ENCODE measurements around the gene CPED1. TPM values are rescaled to one million over a fixed set of nuclear protein-coding genes. Genes with fewer than 3 reads are reported as not detected.

CPED1 gene
- total RNA-seq, result 25.8 TPM

DNA sequence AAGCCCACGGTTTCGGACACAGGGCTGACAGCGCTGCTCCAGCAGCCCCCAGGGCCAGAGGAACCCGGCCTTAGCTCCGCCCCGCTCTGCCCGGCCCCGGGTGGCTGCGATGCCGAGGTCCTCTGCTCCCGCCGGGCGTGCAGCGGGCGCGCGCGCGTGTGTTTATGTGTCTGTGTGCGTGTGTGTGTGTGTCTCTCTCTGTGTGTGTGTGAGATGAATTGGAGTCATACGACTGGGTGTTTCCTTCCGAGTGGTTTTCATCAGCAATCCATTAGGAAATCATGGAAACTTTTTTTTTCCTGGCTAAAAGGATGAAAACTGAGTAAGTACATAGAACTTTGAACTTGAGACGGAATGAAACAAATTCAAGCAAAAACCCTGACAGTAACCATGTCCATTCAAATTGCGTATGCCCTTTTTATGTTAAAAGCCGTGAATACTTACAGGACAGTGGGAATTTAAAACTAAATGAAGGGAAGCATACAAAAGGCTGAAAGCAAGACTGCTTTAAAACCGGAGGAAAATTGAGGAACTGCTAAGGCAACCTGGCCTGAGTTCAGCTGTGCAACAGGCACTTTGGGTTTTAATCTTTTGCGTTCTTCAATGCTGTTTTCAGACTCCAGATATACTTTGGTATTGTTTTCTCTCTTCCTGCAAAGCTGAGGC, at the start of gene CPED1:
Gene CPED1, plus strand, starts transcription at position 121 of the 666 bp plus-strand sequence. CDS start 911 bp downstream, outside the sequence.
- peak; percentile 86 for DNase-seq

DNA sequence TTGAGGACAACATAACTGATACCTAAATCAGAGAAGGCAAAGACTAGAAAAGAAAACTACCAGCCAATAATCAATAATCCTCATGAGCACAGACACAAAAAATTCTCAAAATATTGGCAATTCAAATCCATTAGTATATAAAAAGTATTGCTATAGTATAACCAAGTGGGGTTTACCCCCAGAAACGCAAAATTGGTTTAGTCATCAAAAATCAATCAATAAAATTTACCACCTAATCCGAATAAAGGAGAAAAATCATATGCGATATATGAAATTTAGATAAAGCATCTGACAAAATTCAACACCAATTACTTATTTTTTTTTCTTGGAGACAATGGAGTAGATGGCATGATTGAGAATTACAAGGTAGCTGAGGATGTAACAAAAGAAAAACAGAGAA, 49.2 kb upstream of the CPED1 start:
- no peak for DNase-seq

DNA sequence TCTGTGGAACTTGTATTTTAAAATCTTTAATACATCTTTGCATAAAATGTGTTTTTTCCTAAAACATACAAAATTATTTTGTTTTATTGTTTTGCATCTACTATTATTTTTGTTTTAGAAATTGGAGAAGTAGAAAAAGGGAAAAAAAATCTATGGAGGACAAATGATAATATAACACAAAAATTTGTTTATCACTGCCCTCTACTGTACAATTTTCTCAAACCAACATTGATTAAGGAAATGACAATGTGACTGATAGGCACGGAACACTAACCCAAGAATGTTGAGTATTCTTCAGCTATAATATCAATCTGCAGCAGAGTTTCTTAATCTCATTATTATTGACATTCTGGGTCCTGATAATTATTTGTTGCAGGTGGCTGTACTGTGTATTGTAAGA, 47.4 kb upstream of the CPED1 start:
- no peak for DNase-seq

DNA sequence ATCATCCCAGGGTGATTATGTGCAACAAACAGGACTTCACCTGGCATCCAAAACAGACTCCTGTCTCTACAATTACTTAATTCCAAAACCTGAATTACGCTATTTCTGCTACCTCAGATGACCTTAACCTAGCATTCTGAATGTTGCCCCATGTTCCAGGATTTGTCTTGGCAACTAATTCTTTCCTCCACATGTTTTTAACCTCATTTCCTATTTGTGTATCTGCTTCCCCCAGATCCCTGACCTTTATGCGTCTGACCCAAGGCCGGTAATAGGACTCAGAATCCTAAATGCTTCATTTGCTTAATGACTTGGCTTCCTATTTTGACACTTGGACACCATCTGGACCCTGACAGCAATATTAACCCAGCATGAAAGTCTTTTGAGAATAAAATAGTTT, 46.7 kb upstream of the CPED1 start:
- peak; percentile 12 for DNase-seq

DNA sequence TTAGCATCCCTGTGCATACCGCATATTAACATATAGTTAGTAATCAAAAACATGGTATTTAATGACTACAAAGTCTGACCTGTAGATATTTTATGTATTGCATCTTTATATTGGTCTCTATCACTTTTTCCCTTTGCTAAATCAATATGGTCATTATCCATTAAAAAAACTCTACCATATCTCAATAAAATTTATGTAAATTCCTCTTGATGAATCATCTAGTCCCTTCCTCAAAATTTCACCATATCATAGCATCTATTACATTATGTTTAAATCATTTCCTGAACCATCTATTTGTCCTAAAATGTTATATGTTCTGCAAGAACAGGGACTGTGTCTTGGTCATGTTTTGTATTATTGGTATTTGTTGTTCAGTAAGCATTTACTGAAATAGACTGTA, 45.6 kb upstream of the CPED1 start:
- DNase-seq, result no peak

DNA sequence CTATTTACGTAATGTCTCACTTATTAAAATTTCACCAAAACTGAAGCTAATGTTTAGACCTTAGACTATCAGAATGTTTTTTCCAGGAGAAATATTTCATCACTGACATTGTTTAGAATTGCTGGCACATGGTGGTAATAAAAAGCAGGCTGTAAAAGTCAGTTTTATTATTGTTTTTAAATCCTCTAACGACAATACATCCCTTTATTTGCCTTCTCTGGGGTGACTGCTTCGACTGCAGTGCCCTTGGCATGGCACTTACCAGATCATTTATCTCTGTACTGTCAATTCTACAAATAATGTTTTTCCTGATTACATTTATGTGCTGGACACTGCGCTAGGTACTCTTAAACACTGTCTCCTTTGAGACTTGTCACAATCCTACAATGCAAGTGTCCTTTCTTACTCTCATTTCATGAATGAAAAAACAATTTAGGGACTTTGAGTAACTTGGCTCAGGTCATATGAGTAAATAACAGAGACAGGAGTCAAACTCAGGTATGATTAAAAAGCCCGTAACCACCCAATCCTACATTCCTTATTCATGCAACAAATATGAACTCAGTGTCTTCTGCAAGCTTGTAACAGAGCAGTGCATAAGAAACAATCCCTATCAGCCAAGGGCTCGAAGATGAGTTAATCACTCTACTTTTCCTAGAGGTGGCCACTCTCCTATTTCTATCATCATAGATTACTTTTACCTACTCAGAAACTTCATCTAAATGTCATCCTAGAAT, 43.5 kb upstream of the CPED1 start:
- no peak for DNase-seq

DNA sequence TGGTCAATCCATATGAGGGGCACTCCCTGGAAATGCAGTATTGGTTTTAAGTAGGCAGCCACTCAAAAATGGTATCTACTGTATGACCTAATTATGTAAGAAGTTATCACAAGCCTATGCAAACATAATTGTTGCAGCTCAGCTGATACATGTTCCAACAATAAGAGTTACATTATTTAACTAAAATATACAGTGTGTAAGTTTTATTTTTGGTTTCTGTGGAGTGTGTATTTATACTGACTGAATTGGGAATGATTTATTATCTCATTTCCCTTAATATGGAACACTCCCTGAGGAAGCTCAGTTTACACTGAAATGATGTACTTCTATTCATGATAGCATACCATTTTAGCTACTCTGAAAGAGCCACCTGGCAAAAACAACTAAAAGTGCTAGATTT, 40.5 kb upstream of the CPED1 start:
- no peak for DNase-seq

DNA sequence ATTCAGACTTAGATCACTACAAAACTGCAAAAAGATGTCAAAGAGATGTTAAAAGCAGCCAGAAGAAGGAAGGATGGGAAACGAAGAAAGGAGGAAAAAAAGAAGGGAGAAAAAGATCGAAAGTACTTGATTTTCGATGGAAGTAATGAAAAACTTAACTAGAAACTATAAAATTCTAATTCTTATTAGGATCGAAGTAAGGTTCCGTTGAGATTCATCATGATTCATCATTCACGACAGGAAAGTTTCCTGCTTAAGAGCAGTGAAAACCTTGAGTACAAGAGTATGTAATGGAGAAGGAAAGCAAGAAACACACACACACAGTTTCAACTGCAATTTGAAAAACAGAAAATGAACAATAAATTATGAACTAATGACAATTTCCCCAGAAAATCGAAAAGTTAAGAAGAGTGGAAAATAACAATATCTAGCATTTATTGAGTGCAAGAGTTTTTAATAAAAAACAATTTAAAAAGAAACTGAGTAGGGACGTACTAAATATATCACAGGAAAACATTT, 39.1 kb upstream of the CPED1 start:
- no peak for DNase-seq

DNA sequence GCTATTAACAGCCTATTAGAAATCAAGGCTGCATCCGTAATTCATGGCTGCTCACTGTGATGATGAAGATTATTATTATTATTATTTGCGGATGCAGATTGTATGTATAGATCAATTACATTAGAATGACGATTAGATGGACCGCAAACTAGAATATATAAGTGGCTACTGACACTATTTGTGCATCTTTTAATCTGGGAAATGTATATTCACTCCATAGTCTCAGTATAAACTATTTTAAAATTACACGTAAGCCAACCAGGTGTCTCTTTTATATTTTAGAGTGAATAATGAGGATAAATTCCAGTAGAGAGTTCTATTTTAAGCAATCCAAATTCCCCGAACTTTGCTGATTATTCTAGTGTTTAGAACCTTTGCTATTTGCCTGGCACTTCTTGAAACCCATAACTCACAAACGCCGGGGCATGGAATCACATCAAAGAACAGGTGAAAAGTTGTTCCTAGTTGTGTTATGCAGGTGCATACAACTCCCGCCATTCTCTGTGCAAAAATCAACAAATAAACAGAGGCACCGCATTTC, 38.4 kb upstream of the CPED1 start:
- no peak for DNase-seq

DNA sequence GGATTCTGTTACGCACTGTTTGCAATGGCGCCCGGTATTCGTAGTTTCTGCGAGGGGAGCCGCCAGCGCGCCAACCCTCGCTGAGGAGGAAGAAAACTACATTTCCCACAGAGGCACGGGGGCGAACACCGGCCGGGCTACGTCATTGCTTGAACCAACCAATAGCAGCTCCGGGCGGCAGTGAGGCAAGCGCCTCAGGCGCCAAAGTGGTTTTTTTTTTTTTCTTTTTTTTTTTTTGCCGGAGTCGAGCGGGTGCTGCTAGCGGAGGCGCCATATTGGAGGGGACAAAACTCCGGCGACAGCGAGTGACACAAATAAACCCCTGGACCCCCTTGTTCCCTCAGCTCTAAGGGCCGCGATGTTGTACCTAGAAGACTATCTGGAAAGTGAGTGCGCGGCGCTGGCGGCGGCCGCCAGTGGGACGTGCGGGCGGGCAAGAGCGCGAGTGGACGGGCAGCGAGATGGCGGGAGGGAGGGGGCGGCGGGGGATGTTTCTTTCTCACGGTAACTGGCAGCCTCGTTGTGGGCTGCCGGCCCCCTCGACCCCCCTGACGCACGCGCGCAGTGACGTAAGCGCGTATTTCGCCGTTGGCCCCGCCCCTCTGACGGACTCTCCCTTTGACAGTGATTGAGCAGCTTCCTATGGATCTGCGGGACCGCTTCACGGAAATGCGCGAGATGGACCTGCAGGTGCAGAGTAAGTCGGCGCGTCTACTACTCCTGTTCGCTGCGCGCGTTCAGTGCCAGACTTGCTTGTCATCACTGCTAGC, 37.8 kb upstream of the CPED1 start, which contains the start of gene ING3:
Gene ING3, plus strand, starts transcription at position 239 of the 770 bp plus-strand sequence. Its CDS starts 120 bp downstream, at position 359.
- DNase-seq, result peak; percentile 98

DNA sequence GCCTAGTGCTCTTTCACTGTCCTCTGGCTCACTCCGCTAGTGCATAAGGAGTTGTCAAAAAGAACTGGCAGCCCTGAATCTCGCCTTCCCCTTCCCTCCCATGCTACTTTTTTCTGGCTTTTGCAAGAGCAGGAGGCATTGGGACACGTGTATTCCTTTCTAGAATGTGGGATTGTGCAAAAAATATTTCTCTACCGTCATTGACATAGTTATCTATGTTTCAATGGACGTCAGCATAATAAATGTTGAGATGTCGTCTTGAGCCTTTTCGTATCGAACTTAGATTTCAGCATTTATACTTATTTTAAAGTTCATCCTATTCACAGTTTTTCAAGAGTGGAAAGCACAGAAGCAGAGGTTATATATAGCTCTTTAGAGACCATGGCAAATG, 37.2 kb upstream of the CPED1 start:
- DNase-seq, result no peak

DNA sequence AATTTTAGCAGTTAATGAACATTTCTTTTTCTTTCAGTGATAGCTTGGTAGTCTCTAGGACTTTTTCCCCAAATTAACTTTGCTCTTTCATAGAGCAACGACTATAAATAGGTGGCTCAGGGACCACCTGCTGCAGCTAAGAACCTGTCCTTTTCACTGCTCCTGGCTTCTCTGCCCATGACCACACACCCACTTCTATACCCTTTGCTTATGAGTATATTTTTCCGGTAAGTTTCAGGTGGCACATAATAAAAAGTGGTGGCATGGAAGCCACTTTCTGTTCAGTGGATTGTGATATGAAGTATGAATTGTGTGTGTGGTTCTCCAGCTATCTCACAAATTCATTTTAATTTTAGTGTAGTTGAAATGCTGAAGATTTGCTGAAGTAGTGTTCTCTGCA, 36.7 kb upstream of the CPED1 start:
- no peak for DNase-seq

DNA sequence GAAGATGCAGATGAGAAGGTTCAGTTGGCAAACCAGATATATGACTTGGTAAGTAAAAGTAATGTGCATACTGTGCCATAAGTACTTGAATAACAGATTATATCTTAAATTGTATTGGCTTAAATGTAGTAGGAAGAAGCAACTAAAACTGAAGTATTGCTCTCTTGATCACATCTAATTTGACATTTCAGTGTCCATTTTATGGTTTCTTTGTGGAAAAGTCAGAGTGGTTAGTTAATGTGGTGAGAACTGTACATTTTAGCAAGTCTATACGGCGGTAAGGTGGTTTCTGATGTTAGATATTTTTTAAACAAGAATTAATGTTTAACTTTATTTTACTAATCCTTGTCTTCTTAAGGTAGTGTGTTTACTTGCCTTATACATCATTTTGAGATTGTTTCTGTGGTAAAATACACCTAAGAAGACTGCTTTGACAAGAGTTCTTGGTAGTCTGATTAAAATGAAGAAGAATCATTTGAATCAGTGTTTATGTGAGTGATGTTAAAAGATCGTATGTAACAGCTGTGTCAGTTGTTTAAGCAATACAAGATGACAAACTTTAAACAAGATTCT, 32.8 kb upstream of the CPED1 start:
- DNase-seq, result no peak

DNA sequence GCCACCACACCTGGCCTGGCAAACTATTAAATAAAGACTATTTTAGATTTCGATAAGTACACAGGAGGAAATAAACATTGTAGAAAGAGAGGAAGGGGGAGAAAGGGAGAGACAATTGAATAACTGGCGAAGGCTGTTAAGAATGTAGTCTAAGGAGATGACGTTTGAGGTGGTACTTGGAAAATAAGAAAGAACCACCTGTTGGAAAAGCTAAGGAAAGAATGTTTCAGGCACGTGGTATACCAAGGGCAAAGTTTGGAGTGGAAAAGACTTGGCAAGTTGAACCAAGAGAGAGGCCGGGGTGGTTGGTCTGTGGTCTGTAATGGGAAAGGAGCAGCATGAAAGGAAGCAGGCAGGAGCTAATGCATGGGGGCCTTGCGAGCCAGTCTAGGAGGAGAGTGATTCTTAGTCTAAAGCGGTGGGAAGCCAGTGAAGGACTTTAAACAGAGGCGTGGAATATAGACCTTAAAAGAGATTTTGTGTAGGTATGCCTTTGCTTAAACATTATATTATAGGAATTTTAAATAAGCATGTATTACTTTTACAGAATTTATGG, 28.5 kb upstream of the CPED1 start:
- DNase-seq, result no peak

DNA sequence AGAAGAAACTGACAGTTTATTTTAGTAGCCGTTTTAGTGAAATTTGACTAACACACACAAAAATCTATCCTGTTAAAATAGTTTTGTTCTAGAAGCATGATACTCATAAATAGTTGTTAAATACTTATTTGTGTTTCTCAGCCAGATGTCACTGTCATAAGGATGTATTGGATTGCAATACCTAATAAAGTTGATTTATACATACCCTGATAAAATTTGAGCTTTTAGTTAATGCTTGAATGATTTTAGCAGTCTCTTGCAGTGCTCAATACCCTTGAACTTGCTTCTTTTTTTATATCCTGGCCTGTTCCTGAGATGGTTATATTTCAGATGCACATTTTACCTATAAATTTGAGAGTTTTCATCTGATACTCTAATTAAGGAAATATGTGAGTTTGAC, 27.8 kb upstream of the CPED1 start:
- DNase-seq, result no peak

DNA sequence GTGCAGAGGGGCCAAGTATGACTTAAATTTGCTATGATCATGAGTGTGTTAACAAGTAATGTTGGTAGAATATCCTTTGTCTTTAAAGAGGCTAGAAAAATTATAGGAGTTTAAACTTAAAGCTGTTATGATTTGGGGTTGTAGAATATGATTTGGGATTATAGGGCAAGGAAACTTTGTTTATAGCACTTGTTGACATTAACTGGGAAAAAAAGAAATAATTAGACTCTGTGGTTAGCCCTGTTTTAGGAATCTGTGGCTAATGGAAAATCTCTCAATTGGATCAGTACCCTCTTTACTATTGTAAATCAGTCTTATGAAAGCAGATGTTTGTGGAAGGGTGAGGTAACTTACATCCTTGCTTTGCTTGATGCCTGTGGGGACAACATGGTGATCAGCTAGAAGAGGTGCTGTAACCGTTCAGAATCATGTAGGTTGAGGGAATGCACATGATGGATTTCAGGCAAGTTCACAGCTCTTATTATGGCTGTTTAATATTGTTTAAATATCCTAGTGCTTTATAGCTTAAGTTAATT, 26.8 kb upstream of the CPED1 start:
- no peak for DNase-seq

DNA sequence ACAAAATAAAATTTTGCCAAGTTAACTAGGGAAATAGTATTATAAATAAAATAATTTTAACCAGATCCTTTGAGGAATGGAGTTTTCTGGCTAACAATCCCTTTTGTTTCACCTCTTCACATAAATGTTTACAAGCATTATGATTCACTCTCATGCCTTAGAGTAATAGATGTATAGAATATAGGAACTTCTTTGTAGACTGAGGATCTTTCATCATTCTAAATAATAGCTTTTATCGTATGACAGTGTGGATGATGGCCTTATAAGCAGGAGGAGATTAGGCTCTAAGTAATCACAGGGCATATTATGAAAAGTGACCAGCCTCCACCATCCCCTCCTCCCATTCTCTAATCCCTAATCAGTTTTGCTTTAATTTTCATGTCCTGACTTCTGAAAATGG, 24.4 kb upstream of the CPED1 start:
- no peak for DNase-seq

DNA sequence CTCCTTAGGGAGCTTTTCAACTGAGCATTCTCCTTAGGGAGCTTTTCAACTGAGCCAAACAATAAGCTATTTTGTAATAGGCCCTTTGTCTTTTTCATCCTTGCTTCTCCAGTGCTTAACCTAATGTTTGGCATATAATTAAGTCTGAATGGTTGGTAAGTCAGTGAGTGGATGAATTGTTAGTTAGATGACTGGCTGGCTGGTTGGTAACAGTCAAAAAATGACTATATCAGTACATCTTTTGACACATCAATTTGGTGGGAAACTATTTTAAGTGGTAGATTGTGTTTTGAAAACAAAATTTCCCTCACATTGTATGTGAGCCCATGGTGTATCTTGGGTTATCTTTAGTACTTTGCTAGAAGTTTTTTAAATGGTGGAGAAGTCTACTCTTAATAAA, 21.6 kb upstream of the CPED1 start:
- DNase-seq, result no peak

DNA sequence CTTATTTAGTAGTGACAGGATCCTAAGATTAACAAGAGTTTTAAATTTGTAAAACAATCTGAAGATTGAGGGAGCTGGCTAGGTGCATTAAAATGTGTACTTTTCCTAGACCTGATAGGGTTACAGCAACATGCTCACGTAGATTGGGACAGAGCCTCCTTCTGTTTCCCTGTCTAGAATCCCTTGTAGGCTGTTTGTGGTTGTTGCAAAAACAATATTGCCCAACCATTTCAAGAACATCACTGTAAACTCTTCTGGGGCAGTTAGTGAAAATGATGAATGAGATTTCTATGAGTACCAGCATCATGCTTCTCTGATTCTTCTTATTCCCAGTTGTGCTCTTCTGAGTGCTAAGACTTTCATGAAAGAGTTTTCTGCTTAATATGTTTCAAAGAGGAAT, 14.7 kb upstream of the CPED1 start:
- no peak for DNase-seq

DNA sequence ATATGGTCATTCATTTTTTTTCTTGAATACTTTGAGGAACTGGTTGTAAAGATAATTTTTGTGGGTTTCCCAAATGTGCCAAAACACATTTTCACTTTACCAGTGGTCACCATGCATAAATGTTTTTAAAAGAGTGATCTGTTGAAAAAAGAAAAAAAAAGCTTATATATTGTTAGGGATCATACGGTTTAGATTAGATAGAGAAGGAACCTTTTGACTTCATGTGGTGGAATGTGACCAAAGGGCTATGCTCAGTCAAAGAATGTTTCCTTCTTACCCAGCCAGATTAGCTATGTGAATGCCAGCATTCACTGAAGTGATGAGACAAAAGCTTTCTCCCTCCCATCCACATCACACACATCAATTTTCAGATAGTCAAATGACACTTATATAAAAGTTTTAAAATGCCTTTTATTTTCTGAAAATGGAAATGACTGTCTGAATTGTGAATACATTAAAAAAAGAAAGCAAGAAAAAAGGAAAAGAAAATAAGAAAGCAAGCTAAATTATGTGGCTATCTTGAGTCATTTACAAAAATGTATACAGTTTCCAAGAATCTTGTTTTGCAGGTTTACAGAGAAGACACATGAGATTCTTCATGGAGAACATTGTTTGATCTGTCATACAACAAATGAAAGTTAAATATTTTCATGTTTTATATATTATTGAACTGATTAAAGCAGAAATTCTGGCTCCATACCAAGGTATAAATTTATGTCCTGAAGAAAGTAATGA, 8.6 kb upstream of the CPED1 start:
- DNase-seq, result peak; percentile 23

DNA sequence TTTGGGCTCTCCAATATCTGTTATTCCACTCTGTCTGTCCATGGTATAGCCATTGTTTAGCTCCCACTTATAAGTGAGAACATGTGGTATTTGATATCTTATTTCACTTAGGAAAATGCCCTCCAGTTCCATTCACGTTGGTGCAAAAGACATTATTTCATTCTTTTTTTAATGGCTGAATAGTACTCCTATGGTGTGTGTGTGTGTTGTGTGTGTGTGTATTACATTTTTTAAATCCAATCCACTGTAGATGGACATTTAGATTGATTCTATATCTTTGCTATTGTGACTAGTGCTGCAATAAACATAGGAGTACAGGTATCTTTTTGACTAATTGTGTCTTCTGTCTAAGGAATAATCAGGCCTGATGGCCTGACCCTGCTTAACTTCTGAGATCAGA, 7.4 kb upstream of the CPED1 start:
- DNase-seq, result no peak
